ENCODE results near the gene TMEM50B.
"Not testable (repeated sequence)": the region's sequence is repeated elsewhere in the genome, so short reads cannot be mapped to it uniquely, and the experiment has no call there.

The TMEM50B gene

DNA sequence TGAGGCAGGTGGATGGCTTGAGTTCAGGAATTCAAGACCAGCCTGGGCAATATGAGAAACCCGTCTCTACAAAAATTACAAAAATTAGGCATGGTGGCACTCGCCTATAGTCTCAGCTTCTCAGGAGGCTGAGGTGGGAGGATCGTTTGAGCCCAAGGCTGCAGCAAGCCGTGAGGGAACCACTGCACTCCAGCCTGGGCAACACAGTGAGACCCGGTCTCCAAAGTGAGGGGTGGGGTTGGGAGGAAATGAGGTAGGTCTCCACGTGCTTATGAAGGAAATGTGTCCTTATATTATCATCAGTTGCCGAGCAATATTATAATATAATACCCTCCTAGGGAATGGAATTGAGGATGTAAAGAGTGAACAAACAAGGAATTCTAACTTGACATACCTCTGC lies 2.7 kb downstream of the TMEM50B start:
- DNase-seq: no peak

GRCh38 chr21:33473344-33473743 lies 6.4 kb downstream of the TMEM50B start:
- DNase-seq: no peak

GRCh38 chr21:33470701-33471100 lies 9.1 kb downstream of the TMEM50B start:
- no peak for DNase-seq

- not testable (repeated sequence) for DNase-seq
Observed at GRCh38 chr21:33469183-33469582, 10.6 kb downstream of the TMEM50B start.

DNA sequence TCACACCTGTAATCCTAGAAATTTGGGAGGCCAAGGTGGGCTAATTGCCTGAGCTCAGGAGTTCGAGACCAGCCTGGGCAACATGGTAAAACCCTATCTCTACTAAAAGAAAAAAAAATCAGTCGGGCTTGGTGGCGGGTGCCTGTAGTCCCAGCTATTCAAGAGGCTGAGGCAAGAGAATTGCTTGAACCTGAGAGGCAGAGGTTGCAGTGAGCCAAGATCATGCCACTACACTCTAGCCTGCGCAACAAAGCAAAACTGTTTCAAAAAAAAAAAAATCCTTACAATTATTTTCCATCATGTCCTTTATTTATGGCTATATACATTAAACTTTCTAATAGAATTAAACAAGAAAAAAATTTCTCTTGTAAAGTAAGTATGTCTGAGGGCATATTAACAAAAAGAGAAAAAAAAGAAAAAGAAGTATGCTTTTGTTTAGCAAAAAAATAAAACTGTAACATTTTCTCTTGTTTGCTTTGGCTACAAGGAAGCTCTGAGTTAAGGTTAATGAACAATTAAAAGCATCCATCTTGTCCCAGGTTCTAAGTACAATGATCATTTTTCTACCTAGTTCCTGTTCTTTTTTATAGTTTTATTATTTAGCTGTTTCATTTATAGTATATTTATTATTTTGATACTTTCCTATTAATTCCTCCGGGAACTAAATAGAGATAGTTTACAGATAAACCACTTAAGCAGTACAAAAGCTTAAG lies 18.1 kb downstream of the TMEM50B start:
- DNase-seq: no peak

DNA sequence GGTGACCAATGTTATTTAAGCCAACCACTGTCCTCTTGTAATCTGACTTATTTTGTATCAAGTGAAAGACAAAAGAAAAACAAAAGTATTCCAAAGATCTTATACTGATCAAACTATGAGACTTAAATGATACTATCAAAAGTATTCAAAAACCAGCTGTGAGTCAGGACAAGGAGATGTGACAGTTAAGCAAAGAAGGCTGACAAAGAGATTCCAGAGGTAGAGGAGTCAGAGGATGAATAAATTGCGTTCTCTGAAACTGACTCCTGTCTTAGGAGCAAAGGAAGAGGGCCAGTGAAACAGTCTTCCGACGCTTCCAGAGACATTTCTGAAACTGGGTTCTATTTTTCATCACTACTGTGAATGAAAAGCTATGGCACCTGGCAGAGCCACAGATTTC lies 20.9 kb downstream of the TMEM50B start:
- no peak for DNase-seq

- no peak for DNase-seq
Observed at GRCh38 chr21:33455686-33456446, 23.9 kb downstream of the TMEM50B start.

DNA sequence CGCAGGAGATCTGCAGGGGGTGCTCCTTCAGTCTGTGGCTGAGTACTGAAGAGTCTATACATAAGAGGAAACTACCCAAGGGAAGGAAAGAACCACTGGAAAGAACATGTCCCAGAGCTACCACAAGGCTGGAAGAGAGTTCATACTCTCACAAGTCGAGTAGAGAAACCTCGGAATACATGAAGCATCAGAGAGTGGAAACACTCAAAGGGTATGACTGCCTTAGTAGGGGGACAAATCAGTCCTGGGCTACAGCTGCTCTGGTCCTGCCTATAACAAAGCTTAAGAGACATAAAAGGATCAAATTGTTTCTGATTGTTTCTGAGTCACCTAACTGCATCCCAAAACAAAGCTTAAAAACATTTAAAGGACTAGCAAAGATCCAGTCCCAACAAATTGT lies 27.4 kb downstream of the TMEM50B start:
- no peak for DNase-seq

GRCh38 chr21:33451634-33452071 lies 28.1 kb downstream of the TMEM50B start:
- DNase-seq: no peak

DNA sequence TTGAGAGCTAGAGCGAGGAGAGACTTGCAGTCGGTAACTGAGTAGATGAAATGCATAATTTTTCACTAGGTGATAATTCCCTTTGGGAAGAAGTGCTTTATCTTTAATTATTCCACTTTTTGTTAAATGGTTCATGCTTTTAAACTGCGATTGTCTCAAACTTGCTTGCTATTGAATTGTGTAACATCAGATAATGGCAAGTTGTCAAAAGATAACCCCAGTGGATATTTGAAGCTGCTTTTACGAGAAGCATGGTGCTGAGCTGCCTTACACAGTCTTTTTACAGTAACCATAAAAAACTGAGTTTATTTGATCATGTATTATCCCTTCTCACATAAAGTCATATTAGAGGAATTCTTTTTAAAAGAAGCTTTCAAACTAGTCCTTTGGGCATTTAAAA lies 30.2 kb downstream of the TMEM50B start:
- DNase-seq: no peak

DNA sequence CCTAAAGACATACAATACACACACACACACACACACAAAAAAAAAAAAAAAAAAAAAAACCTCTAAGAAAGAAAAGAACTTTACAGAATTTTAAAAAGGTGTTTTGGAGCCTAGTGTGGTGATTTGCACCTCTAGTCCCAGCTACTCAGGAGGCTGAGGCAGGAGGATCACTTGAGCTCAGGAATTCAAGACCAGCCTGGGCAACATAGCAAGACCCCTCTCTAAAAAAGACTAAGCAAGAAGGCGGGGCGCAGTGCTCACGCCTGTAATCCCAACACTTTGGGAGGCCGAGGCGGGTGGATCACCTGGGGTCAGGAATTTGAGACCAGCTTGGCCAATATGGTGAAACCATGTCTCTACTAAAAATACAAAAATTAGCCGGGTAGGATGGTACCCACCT lies 33.2 kb downstream of the TMEM50B start:
- not testable (repeated sequence) for DNase-seq

GRCh38 chr21:33444499-33444898 lies 35.3 kb downstream of the TMEM50B start:
- no peak for DNase-seq

DNA sequence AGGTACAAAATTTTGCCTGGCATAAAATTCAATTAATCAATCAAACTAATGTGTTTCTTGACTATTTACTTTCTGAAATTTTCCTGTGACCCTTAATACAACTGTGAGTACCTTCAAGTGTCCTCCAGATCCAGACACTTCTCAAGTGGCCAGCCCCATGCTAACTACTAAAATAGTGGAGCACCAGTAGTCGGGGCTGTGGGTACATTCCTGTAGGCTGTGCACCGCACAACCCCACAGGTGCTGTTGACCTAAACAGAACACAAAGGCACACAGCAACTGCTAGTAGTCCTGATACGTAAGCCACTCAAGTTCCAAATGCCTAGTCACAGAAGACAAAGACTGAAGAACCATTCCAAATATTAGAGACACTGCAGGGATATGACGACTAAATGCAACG lies 36.6 kb downstream of the TMEM50B start:
- no peak for DNase-seq

GRCh38 chr21:33441489-33442477 lies 38.0 kb downstream of the TMEM50B start:
- no peak for DNase-seq

GRCh38 chr21:33437140-33437539 lies 42.6 kb downstream of the TMEM50B start:
- DNase-seq: no peak

DNA sequence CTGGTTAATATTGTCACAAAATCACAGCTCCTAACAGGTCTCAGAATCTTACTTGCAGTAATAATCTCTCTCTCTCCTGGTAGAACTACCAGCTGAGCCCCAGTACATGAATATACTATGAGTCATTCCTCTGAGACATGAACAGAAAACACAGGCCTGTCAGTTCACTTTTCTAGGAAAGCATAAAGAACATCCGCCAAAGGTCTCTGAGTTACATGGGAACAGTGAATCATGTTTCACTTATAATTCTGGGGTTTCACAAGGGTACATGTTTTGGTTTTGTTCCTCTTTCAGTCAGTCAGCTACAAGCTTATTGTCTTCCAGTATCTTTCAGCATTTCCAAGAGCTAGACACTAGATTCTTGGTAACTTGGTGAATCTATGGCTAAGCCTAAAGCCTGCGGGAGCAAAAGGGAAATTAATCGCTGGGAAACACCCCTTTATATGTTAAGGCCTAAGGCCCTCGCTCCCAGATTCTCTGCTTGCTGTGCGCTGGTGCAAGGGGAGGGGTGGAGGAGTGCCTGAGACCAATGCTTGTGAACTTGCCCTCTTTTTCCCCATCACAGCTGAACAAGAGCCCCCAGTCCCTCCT lies 44.9 kb downstream of the TMEM50B start:
- peak; percentile 17 for DNase-seq

GRCh38 chr21:33433425-33434114 lies 46.2 kb downstream of the TMEM50B start:
- DNase-seq: no peak

DNA sequence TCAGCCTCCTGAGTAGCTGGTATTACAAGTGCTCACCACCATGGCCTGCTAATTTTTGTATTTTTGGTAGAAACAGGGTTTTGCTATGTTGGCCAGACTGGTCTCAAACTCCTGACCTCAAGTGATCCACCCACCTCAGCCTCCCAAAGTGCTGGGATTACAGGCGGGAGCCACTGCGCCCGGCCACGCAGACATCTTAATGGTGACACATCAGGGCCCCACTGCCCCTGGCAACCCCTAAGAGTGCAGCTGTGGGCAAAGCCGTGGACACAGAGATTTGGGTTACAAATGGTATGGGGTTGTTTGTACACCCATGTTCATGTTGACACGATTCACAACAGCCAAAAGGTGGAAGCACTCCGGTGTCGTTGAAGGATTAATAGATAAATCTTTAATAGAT lies 46.8 kb downstream of the TMEM50B start:
- DNase-seq: no peak

DNA sequence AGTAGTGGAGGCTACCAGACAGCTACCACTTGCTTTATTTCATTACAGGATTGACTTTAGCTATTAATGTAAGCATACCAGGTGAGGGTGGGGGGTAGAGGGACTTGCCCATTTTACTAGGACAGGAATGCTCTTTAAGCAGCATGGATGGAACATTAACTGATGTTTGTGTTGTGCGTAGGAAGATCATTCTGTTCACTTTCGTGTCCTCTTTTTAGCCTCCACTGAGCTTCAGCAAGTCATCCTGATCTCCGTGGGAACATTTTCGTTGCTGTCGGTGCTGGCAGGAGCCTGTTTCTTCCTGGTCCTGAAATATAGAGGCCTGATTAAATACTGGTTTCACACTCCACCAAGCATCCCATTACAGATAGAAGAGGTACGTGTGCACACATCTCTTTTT lies 47.3 kb downstream of the TMEM50B start:
- DNase-seq: no peak

DNA sequence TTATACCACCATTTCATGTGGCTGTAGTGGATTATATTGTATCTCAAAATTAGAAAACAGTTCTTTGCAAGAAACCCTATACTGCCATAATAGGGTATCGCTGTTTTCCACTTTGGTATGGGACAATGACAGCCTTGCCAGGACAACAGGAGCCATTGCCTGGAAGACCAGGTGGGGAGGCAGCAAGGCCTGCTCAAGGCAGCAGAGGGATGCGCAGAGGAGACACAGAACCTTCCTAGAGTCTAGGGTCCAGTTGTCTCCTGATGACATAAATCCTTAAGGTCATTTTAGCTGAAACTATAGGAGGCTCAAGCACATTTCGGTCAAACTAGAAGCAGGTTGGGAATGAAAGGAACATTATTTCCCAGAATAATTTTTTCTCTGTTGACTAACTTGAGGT lies 48.9 kb downstream of the TMEM50B start:
- DNase-seq: no peak

DNA sequence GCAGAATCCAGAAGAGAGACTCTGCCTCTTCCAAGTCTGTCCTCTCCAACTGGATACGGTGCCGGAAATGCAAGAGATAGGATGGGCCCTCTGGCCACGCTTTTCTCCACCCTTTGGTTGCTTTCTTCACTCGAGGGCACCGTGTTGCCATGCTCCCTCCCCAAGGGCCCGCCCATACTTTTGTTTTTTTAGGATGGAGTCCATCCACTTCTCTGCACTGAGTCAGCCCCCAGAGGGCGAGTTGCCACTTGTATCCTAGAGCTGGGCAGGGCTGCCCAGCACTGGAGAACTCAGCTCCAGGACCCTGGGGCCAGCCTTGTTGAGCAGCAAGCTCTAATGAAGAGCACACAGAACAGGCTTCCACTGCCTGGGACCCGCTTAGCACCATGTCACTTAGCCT lies 51.1 kb downstream of the TMEM50B start:
- no peak for DNase-seq

- no peak for DNase-seq
Observed at GRCh38 chr21:33427051-33427450, 52.7 kb downstream of the TMEM50B start.
